T-helper 22 cell (primary cell): ENCODE results near the gene RNASET2.

Experiments
- DNase-seq: peaks from one replicate; pipeline ENCODE4 v3.0.0-alpha.2; 2020; ENCODE audit warnings: low read depth

Gene RNASET2, protein sequence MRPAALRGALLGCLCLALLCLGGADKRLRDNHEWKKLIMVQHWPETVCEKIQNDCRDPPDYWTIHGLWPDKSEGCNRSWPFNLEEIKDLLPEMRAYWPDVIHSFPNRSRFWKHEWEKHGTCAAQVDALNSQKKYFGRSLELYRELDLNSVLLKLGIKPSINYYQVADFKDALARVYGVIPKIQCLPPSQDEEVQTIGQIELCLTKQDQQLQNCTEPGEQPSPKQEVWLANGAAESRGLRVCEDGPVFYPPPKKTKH

DNA sequence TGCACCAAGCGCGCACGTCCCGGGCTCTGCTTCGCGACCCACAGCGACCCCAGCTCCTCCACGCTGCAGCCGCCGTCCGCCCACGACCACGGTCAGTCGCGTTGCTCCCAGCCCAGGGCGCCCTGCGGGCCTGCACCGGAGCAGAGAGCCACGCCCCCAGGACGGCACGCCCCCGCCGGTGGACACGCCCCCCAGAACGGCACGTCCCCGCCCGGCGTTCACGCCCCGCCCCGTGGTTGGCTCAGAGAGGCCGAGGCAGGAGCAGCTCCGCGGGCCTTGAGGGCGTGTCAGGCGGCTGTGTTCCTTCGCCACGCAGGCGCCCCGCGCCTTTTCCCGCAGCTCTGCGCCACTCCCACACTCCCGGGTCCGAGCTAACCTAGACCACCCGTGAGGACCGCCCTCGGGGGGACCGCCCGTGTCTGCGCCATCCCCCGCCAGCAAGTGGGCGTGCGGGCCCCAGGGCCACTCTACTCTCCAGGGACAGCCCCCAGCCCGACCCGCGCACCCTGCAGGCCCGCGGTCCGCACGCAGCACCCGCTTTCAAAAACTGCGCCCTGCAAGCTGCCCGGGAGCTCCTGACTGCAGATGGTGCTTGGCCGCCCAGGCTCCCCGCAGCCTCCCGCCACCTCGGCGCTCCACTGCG is at the start of gene RNASET2:
Gene RNASET2, minus strand, starts transcription at position 107 of the 643 bp plus-strand sequence. CDS start 368 bp downstream, outside the sequence.
- peak; percentile 94 for DNase-seq

DNA sequence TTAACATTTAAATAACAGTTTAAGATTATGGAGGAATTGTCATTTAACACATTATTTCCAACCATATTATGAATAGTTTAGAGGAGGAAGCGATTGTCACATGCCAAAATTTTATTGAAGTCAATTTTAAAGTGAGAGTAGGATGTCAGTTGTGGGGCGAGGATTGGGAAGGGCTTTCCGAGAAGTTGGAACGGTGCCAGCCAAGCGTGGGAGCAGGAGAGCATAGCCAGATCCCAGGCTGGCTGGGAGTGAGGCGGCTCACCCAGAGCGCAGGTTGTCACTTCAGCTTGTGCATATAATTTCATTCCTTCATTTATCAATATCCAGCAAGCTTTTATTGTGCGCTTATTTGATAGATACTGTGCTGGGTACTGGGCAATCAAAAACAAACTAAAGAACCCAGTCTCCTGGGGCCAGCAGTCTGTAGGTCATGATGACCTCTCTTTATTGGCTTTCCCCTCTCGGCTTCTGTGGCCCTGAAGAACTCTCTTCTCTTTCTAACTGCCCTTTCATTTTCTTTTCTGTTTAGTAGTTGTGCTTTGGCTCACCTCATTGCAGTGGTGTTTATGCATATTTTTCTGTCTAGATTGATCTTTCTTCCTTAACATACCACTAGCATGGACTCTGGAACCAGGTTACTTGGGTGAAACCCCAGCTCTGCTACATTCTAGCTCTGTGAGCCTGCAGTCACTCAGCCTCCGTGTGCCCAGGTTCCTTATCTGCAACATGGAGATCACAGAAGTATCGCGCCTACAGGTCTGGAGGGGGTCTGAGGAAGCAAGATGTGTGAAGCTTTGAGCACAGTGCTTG is 49.2 kb upstream of the RNASET2 start:
- DNase-seq: no peak

DNA sequence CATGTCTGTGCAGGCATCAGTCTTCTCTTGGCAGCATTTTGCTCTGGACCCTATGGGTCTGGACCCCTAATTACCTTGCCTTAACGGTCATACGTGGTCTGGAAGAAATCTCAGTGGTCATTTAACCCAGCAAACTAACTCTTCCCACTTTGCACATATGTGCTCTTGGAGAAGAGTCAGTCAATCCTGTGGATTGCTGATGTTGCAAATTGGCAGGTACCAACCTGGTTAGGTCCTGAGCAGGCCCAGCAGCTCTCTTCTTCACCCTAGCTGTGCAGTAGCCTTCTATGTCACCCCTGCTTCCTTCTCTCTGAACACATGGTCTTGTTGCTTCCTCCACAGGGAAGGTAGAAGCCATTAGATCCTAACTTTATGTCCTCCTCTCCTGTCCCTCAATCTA is 44.4 kb upstream of the RNASET2 start:
- DNase-seq: no peak

DNA sequence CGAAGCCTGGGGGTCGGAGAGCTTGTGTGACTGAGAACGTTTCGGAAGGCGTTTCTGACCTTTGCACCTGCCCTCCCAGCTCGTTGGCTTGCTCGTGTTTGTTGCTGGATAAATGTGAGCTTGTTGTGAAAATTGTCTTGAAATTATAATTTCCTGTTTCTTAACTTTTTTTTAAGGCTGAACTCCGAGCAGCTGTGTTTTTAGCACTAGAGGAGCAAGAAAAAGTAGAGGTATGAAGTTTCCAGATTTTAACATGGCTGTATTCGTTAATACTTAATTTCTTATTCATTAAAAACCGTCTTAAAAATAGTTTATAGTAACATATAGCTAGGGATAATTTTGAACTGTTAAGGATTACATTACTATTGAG is 43.5 kb upstream of the RNASET2 start:
- DNase-seq: no peak

DNA sequence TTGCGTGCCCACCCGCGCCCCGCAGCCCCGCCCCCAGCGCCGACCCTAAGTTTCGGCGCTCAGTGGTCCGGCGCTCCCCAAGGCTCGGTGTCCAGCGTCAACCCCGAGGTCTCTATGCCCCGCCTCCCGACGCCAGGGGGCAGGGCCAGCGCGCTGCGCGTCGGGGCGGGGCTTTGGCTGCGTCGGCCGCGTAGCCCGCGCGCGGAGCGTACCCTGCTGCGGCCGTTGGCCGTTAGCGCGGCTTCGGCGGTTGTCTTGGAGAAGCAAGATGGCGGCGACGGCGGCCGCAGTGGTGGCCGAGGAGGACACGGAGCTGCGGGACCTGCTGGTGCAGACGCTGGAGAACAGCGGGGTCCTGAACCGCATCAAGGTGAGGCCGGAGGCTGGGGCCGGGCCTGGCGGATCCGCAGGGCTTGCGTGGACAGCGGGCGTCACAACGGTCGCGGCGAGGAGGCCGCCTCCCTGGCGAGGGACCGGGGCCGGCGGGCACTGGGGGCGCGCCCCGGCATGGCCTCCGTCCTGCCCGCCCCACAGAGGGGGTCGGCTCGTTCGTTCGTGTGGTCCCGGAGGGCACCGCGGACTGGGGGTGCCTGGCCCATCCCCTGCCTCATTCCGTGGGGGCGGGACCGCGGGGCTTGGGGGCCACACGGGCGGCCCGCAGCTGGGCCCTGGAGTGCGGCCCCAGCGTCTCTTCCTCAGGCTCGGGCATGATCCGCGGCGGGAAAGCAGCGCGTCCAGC is 43.0 kb upstream of the RNASET2 start, which contains the start of gene CEP43:
Gene CEP43, plus strand, starts transcription at position 253 of the 739 bp plus-strand sequence. Its CDS starts 16 bp downstream, at position 269.
- peak; percentile 76 for DNase-seq

DNA sequence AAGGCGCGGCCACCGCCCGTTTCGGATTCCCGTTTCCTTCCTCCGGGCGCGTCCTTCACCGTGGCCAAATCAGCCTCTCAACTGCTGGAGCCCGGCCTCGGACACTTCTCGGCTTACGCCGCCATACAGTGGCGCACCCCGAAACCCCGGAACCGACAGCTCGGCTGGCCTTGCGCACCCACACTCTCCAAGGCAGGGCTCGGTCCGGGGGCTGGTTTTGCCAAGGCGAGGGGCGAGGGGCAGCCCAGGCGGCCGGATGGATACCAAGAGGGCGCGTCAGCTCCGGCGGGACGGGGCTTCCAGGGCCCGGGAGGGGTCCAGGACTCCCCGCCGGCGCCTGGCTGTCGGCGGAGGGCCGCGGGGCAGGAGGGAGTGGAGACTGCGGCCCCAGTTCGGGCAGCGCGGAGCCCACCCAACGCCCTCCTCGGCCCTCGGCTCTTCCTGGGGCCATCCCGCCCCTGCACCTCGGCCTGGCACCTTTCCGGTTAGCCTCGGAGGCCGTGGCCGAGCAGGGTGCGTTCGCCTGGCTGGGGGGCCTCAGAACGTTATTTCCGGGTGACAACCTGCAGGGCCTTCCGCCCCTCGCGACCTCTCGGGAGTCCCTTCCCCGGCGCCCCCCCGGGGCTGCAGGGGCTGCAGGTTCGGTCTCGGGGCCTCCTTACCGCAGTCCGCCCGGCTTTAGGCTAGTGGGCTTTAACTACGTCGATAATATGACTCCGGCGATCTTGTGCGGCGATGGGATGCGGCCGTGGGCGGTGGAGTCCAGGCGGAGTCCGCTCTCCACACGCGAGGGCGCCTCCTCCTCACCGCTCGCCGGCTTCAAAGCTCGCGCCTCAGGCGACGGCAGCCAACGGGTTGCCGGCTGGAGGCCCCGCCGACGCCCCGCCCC is 42.1 kb upstream of the RNASET2 start:
- DNase-seq: peak; percentile 2

DNA sequence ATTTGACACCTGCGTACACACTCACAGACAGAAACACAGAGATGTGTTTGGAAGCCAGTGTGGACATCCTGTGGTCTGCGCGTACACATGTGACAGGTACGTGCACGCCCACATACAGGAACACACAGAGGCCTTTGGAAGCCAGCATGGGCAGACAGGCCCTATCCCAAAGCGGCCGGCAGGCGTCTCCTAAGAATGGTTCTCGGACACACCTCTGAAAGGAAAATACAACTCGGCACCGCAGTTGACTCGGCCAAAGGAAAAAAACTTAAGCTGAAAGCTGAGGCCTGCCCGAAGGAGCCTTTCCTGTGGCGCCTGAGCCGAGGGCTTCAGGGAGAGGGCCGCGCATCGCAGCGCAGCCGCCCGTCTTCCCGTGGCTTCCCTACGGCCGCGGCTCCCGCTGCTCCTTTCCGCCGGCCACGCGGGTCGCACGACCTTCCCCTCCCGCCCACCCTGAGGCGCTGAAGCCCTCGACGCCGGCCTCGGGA is 41.5 kb upstream of the RNASET2 start:
- peak; percentile 24 for DNase-seq

DNA sequence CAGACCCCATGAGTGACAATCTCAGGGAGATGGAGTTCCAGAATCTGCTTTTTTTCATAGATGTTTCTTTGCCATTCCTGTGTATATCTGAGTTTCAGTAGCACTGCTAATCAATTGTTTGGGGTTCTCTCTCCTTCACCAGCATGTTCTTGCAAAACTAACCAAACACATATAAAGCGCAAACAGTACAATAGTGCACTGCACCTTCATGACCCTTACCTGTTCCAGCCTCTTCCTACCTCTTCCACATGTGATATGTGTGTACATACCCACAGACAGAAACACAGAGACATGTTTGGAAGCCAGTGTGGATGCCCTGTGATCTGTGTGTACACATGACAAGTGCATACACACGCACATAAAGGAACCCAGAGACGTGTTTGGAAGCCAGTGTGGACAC is 41.0 kb upstream of the RNASET2 start:
- DNase-seq: no peak

DNA sequence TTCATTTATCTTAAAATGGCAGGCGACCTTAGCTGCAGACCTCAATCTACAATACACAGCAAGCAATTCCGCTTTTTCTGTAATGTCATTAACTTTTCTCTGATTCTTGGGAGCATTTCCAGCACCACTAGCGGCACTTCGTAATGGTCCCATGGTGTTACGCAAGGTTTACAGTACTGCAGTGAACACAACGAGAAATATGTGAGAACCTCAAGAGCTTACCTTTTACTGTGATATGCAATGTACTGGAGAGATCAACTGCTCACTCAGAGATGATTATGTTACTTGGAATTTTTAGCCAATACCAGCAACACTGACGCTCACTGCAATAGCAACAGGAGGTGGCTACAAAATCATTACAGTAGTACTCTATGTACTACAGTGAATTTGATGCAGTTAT is 40.1 kb upstream of the RNASET2 start:
- DNase-seq: no peak

DNA sequence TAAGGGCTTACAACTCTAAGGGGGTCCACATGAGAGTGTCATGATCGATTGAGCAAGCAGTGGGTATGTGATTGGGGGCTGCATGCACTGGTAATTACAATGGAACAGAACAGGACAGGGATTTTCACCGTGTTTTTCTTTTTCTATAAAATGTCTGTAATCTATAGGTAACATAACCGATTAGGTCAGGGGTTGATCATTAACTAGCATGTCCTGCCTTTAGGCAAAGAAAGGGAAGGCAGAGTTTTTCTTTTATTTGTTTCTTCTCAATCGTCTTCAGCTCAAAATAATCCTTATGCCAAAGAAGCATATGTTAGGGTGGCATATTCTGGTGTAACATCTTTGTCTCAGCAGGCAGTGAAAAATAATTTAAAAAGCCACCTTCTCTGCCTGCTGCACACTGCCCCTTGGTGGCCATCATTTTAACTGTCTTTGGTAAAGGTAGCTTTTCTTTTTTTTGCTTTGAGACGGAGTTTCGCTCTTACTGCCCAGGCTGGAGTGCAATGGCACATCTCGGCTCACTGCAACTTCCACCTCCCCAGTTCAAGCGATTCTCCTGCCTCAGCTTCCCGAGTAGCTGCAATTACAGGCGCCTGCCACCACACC is 33.2 kb upstream of the RNASET2 start:
- peak; percentile 14 for DNase-seq

DNA sequence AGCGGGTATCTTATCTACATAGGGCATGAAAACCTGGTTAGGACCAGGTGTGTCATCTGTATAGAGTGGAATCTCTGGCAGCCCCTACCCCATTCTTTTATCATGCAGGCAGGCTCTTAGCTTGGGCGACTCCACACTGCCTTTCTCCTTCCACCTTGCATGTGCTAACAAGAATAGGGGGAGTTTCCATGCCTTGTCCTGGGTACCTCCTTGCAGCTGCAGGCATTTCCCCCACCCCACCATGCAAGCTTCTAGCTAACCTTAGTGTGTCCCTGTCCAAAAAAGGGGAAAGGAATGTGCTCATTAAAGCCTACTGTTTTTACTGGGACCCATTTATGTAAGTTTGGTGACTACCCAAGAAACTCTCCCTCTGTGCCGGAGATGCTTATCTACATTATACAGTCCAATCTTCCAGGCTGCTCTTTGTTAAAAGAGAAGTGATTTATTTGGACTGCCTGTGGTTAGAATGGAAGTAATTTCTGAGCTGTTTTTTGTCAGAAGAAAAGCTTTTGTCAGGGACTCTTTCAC is 32.4 kb upstream of the RNASET2 start:
- DNase-seq: no peak

DNA sequence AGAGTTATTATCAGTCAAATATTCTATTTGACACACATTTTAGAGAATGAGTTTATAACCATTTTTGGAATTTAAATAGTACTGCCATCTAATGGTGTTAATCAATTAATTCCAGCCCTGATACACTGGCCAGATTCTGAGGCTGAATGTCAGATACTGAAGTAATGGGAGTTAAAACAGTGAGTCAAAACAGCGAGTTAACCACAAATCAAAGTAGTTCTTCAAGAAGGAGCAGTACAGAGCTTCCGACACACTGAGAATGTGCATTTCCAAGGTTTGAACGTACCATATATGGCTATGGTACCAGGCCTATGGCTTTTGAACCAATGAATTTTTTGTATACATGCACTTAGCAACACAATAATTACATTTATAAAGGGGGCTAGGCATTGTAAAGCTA is 31.6 kb upstream of the RNASET2 start:
- no peak for DNase-seq

DNA sequence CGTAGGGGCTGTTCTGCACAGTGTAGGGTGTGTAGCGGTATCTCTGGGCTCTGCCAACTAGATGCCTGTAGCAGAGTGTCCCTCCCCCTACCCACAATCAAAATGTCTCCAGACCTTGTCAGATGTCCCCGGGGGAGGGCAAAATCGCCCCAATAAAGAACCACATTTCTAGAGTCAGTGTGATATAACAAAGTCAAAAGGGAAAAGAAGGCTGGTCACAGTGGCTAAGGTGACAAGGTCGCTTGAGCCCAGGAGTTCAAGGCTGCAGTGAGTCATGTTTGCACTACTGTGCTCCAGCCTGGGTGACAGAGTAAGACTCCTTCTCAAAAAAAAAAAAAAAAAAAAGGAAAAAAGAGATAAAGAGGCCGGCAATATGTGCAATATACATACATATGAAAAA is 31.1 kb upstream of the RNASET2 start:
- DNase-seq: no peak

DNA sequence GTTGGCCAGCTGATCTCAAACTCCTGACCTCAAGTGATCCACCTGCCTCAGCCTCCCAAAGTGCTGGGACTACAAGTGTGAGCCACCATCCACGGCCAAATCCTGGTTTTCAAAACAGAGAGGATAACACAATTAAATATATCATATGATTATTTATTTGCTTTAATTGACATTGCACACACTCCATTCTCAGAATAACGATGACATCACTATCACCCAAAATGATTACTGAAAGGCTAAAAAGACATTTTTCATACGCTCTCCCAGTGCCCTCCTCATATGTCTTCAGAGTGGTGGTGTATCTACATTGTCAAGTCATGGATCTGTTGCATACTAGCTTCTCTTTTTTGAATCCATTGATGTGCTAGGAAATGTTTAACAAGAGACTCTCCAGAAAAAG is 24.4 kb upstream of the RNASET2 start:
- no peak for DNase-seq

DNA sequence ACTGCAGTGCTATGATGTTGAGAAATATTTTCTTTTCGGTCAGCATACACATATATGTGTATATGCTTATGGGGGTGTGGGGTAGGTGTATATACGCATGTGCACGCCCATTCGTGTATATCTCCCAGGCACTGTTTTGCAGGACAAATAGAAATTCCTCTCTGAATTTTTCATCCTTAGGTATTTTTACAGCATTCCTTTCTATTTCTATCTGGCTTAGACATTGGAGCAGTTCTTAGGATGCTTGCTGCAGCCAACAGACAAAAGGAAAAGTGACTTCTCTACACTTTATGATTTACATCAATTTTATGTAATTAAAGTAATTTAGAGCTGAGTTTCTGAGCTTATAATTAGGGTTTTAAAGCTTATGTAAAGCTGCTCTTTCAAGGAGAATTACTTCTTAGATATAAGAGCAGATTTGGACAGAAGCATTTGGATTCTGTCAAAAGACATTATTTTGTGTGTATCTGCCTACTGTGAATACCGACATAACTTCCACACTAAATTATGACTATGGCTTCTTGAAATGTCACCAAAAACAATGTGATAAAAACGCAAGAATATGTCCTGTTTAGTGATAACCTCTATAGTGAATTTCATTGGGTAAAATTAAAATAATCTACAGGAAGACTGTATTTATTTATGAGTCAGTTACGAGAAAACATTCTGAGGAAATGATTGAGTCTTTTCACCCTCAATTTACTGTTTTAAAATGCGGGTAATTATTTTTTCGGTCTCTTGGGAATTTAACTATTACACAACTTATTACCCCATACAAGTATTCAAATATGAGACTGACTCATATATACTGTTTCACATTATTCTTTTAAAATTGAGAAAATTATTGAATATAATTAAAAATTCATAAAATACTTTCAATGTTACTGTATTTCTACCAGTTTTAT is 21.5 kb upstream of the RNASET2 start:
- no peak for DNase-seq

DNA sequence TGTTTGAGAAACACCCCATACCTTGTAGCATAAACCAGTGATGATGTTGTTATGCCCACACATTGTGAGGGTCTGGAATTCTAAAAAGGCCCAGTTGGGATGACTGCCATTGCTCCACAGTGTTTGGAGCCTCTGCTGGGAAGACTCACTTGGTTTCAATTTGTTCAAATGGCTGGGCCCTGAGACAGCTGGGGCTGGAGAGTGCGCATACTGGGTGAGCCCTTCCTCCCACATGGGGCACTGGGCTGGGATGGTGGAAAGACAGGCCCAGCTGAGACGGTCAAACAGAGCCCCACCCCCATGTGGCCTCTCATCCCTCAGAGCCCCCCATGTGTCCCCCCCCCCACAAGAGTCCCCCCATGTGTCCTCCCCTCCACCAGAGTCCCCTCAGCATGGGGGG is 20.3 kb upstream of the RNASET2 start:
- no peak for DNase-seq

DNA sequence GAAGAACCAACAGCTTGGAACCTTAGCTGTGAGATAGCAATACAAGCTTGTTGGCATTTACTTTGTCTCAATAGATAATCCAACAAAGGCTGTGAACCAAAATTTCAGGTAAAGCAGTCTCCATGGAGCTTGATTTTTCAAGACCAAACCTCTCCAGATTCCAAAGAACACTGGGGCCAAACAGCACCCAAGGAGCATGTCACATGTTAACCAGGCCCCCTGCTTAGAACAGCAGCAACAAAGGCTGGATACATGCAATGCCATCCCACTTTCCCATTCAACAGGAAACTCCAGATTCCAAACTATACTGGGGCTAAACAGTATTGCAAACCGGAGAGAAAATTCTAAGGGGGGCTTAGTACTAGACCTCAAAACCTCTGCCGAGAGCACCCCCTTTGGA is 15.8 kb upstream of the RNASET2 start:
- no peak for DNase-seq

DNA sequence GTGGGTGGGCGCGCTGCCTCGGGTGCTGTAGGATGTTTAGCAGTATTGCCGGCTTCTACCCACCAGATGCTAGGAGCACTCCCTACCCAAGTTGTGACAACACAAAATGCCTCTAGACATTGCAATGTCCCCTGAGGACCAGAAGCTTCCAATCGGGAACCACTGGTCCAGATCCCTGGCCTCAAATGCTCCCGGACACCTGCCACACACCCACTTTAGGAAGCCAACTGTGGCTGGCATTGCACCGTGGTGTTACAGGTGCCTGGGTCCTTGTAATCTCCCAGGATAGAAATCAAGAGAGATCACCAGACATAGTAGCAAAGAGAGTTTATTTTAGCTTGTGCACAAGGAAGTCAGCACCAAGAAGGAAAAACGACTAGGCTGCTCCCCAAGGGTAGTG is 14.9 kb upstream of the RNASET2 start:
- no peak for DNase-seq

DNA sequence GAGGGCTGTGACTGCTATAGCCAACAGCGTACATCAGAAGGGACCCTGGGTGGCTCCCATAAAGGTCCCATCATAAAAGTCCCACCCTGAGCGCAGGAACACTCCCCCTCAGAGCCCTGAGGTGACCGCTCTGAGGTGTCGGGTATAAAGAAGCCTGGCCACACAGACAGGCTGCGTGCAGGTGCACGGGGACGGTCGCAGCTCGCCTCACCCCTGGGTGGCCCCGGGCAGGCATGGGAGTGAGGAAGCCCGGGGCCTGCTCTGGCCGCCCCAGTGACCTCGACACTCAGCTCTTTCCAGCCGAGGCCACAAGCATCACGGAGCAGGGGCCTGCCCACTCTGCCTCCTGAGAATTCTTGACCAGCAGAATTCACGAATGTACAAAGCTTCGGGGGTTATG is 14.4 kb upstream of the RNASET2 start:
- no peak for DNase-seq
